HG03175 (cell line): ENCODE results near the gene PHKB.
A peak's percentile ranks its signal among the peaks of the same experiment; 100 is the strongest.
"Not testable (repeated sequence)": the region's sequence is repeated elsewhere in the genome, so short reads cannot be mapped to it uniquely, and the experiment has no call there.

Experiments used
- ATAC-seq: cut with Tn5 transposase; IDR thresholded peaks from one replicate; pipeline ENCODE4 v1.9.1; 2021; ENCODE audit warnings: mild to moderate bottlenecking, moderate library complexity; ENCODE audit not compliant: unreplicated experiment

Gene PHKB

DNA sequence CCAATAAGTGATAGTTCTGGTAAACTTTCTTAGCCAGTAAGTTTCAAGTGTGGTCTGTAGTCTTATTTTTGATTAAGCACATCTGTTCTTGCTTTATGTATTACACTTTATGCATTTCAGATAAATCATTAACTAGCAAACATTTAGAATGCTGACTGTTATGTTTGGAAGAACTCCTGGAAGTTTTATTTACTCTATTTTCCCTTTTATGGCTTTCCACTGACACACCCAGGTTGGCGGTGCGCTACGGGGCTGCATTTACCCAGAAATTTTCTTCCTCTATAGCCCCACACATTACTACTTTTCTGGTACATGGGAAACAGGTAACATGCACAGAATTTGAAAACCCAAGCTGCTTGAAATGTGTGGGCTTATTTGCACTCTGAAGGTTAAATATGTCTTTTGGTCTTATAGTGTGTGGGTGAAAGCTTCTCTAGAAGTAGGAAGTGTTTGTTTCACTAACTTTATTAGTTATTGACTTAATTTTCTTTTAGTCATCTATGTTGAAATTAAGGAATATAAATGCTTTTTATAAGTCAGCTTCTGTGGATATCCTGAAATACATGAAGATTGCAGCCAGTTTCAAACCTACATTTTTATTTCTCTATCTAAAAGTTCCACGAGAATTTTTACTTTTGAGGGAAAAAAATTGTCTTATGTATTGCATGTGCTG, 203.7 kb downstream of the PHKB start:
- ATAC-seq: no peak

DNA sequence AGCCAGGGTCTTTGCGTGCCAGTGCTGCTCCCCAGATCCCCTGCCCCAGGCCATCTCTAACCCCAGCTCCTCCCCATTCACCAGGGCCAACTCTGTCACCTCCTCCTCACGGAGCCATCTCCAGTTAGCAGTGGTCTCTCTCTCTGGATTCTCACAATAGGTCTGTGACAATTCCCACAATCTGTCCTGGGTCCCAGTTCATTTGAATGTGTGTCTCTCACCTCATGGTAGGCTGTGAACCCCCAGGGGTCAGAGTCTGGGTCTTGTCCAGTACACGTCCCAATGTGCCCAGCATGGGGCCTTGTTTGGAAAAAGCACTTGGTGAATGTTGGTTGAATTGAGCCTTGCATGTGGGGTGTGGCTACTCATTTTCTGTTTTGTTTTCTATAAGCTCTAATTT, 205.3 kb downstream of the PHKB start:
- ATAC-seq: no peak

DNA sequence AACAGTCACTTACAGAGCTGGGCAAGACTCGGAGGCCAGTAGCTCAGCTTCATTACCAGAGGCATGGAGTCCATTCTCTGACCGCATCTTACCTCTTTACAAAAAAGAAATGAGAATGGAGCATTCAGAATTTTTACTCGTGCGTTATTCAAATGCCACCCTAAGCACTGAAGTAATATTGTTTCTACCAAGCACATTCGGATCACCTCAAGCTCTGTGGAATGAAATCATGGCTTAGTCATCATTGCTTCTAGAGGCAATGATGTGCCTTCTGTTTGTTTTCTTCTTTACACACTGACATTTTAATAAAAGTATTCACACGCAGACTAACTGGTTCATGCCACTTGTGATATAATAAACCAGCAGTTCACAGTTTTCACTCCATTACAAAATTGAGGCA, 206.8 kb downstream of the PHKB start:
- no peak for ATAC-seq

DNA sequence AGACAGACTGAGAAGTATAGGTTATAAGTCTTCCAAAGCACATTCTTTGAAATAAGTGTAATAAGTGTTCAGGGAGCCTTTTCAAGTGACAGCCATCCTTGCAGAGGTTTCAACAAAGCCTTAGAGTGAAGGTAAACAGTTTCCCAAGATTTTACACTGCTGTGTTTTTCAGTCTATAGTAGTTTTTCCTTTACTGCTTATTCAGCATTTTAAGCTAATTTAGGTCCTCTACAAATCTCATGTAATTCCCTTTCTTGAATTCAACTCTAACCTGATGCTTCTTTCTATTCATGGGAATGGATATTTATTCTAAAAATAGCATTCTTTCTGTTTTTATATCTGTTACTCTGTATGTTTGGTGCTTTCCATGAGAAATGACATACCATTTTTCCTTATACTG, 211.3 kb downstream of the PHKB start:
- ATAC-seq: no peak

DNA sequence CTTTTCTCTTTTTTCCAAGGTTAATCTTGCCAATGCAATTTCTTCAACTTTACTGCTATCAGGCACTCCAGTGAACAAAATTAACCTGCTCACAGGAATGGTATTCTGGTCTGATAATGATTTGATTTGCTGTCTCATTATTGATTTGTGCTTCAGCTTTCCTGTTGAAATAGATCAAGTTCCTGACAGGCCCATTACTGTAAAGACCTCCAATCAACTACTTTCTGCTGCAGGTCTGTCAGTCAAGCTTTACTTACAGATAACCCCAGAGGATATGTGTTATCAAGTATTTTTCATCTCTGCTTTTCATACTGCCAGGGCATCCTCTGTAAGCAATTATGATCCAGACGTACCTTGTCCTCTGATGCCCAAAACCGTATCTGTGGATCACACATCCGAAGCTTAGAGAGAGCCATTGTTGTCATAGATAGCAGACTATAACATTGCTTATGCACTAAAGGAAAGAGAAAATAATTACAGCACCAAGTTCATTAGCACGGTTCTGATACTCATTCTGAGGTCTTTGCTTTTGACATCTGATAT, 215.6 kb downstream of the PHKB start:
- ATAC-seq: no peak

DNA sequence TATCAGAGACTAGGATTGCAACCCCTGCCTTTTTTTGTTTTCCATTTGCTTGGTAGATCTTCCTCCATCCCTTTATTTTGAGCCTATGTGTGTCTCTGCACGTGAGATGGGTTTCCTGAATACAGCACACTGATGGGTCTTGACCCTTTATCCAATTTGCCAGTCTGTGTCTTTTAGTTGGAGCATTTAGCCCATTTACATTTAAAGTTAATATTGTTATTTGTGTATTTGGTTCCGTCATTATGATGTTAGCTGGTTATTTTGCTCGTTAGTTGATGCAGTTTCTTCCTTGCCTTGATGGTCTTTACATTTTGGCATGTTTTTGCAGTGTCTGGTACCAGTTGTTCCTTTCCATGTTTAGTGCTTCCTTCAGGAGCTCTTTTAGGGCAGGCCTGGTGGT, 220.4 kb downstream of the PHKB start:
- ATAC-seq: not testable (repeated sequence)

DNA sequence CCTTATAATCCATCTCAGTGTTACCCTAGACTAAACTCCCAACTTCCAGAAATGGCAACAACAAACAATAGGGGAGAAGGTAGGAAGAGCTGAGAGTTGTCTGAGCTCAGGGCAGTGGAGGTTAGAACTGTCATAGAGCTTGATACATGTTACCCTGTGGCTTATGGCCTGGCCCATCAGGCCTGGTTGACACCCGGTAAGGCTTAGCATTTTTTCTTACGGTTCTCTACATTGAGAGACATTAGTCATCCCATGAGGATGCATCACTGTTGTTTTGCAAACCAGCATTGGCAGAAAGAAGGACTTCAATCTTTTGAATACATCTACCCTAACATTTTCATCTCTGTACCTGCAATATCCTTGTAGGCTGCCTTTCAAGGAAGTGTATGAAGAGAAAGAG, 226.6 kb downstream of the PHKB start:
- ATAC-seq: no peak

DNA sequence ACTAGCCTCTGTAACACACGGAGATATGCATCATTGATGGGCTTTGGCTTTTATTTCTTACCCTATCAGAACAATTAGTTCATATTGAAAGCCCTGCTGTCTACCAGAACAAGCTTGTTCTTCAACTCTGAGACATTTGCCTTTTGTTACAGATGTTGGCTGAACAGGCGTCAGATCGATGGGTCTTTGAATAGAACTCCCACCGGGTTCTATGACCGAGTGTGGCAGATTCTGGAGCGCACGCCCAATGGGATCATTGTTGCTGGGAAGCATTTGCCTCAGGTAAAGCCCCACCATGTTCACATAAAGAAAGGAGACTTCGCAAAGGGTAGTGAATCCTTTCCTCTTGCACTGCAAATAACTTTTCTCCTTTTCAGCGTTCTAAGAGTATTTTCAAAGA, 232.1 kb downstream of the PHKB start:
- no peak for ATAC-seq

DNA sequence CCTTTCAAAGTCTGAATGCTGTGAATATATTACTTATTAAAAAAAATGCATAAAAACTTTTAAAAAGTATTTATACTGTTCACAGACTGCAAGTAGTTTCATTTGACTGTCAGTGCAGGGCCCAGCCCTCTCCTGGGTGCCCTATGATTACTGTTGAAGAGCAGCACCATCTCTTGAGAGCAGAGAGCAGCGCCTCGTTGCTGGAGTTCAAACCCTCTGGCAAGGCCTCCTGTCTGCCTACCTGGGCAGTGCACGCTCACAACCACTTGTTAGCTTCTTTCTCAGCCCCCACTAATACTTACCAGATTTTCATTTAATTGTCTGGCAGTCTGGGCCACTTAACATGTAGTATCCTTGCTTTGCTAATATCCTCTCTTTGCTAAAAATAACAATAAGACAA, 233.4 kb downstream of the PHKB start:
- no peak for ATAC-seq

DNA sequence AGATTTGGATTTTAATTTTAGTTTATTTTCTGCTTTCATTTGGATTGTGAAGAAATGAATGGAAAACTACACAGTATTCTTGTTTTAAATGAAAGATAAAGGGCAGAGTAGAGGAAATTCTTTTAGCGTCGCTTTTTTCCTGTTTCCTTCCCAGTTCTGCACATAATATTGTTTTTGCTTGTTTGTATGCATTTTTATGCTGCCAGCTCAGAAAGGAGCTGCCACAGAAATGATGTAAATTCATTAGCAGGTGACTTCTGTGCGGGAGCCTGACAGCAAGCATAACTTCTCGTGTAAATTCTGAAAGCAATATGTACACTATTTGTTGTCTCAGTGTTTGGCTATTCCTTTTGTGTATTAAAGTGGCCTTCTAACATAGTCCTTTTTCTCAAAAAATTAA, 234.6 kb downstream of the PHKB start:
- no peak for ATAC-seq

DNA sequence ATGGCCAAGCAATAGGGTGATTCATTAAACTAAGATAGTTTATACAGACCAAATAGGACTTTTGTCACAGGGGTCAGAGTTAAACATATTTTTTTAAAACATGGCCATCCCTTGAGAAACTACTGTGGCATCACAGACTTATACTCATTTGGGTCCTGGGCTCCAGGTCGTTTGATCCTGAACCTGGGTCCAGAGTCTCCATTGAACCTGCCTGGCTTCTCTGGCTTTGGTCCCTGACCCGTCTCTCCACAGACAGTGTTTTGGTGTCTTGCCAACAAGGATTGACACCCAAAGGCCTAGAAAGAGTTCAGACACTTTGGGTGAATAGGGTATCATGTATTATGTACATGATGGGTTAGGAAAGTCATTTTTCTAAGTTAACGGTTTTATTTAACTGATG, 236.7 kb downstream of the PHKB start:
- ATAC-seq: no peak

DNA sequence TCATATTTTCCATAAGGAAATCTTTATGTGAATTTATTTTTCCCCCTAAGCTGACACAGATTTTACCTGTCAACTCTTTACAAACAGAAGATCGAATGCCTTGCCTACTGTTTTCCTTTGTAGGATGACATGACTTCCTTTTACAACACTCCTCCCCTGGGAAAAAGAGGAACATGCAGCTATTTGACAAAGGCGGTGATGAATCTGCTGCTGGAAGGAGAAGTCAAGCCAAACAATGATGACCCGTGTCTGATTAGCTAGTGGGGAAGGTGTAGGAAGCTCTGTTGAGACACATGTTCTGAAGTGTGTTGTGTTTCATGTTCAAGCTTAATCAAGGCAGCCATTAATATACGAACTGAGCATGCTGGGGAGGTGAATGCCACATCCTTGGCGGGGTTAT, 238.0 kb downstream of the PHKB start:
- no peak for ATAC-seq

DNA sequence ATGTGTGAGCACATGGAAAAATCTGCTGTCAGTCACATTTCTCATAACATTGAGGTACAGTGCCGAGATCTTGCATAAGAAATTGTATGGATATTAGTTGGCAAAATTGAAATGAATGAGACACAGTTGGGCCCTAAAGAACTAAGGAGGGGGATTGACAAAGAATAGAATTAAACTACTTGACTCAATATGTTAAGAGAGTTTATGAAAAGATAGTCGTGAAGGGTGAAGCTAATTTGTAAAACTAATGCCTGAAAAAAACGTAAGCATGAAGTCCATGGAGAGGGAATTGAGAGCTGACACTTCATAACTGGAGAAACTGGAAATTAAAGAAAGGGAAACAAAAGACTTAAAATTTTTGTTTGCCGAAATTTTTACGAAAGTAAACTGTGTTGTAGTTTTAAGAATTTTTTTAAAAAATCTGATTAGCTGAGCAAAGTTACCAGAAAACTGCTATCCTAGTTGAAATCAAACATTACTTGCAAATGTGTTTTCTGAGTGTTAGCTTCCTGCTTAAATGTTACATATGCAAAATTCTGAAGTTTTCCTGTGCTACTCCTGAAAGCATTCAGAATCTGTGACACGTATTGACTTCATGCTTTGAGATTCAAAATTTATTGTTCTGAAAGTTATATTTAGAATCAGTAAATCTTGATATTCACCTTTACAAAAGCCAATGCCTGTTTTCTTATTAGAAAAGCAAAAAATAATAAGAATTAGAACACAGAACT, 239.9 kb downstream of the PHKB start:
- no peak for ATAC-seq

DNA sequence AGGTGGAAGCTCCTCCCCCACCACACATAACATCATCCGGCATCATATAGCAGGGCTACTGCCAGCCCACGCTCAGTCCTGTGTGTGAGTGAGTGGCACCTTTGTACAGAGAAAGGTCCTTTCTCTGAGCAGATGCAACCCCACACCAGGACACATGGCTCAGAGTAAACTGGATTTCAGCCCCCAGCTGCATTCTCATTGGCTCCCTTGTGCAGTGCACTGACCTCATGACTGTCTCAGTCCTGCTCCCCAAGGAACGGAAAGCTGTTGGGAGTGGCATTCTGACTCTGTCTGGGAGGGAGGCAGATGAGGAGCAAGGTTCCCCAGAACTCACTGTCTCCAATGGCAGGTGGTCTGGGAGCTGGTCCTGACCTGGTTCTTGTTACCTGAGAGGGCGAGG, 244.1 kb downstream of the PHKB start:
- no peak for ATAC-seq

DNA sequence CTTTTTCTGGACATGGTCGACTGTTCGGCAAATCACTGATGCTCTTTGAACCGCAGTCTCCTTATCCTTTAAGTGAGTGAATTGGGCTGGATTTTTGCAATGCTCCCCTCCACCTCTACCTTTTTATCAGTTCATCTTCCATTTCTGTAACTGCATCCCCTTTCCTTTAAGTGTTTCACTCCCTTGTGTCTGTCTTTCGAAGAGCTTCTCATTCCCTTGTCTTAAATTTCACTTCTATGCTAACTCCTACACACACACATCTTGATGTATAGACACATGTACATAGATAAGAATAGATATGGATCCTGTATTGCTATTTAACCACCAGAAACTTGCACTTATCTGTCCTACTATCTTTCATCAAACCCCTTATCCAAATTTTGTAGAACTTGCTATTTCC, 250.7 kb downstream of the PHKB start:
- no peak for ATAC-seq

DNA sequence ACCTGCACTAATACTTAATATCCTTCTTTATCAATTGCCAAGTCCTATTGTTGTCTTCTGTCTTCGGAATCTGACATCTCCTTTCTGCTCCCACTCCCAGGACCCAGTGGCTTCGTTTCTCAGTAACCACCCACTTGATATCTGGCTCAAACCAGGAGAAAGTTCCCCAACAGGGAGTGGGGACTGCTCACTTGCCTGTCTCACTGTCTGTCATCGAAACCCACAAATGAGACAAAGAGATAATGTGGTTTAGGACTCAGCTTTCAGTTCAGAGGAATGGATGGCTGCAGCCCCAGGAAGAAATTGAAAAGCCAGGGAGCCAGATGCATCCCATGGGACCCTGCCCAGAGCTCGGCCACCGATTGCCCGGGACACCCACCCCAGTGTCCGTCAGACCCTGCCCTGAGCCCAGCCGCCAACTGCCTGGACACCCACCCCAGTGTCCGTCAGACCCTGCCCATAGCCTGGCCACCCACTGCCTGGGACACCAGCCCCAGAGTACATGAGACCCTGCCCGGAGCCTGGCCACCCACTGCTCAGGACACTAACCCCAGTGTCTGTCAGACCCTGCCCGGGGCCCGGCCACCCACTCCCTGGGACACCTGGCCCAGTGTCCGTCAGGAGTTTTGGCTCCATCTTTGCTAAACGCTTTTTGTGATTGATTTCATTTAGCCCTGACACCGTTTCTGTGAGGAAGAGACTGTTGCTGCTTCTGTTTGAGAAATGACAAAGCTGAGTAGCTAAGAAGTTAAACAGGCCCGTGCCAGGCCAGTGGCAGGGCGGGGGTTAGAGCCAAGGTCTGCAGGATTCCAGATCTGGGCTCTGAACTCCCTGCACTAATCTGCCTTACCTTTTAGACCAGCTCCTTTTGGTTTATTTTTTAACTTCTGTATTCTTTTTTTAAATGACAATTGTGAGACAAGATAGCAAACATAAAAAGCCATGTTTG, 251.4 kb downstream of the PHKB start:
- ATAC-seq: no peak

DNA sequence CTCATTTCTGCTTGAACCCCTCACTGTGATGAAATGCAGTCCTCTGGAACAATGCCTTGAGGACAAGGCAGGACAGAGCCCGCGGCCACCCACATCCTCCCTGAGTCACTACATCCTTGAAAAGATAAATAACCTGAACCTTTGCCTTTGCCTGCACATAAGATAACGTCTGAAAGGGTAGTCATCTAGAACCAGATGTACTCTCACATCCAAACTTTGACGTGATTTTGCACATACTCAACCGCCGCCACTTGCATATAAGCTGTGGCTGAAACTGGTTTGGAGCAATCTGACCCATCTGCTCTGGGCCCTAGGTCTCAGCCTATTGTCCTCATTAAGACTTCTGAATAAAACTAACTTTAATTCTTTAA, 252.1 kb downstream of the PHKB start:
- ATAC-seq: peak; percentile 77

DNA sequence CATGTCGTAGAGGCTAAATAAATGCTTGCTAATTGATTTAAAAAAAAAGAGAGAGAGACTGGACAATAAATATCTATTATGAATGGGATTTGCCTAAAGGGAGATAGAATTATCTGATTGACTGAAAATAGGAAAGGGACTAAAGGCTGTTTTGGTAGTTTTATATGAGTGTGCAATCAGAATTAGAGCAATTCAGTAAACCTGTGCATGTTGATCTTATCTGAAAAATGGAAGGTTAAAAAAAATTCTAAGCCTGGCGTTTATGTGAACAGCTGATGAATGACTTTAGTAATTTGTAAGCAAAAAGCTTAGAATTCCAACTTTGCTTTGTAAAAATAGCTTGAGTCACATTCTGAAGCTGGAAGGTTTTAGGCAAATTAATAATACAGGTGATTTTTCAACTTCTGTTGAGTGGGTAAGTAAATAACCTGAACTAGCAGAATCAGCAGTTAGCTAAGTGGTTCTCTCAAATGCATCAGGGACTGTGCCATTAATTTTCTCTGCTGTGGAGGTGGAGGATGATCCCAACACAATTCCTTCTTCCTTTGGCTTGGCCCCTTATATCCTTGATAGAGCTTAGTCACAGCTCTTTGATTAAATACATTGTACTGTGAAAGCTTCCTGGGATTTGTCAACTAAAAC, 254.4 kb downstream of the PHKB start:
- no peak for ATAC-seq

DNA sequence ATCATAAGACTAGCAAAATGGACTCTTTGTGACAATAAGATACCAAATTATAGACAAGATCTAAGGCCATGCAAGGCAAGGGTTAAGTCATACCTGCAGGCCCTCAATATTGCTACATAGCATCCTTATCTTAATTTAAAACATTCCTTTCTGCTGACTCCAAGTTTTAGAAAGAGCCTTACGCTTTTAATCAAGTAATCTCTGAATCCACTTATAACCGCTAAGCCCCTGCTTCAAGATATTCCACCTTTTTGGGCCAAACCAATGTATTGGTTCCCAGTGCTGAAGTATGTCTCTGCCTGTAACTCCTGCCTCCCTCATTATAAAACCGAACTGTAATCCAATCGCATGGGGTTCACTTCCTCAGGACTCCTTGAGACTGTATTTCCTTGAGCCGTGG, 255.4 kb downstream of the PHKB start:
- ATAC-seq: no peak

DNA sequence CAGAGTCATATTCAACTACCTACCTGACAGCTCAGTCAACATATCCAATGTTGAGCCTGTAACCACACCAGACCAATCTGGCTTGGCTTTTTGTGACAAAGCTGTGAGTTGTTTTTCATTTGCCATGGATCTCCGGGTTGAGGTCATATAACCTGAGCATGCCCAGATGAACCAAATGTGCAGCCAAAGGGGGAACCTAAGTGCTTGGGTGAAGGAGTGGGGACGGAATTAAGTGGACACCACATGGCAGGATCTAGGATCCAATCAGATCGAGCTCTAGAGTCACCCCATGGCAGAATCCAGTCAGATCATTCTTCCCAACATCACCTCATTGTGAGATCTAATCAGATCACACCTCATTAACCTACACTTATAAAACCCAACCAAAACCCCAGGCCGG, 258.6 kb downstream of the PHKB start:
- no peak for ATAC-seq

DNA sequence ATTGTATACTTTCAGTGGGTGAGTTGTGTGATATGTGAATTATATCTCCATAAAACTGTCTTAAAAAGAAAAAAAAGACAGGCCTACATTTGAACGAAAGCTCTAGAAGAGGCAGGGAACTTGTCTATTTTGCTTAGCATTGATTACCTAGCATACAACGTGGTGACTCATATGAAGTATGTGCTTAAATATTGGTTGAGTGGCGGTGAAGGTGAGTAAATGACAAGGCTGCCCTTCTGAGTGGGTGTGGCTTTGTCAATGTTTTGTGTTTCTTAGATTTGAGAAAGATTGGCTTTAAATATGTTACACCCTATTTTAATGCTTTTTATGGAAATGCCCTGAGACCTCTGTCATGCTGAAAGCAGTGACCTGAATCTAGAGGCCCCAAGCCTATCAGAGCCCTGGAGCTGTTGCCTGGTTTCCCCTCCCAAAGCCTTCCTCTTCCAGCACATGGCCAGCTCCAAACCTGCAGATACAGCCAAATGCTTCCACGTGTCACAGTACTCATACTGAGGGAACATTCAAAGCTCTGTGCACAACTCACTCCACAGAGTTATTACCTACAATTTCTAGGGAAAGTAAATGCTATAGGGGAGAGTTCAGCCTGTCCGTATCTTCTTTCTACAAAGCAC, 260.0 kb downstream of the PHKB start:
- ATAC-seq: no peak
